Panc1 (cell line): ENCODE measurements around the gene KCNN3. TPM values are rescaled to one million over a fixed set of nuclear protein-coding genes. Genes with fewer than 3 reads are reported as not detected.

Source experiments
- ATAC-seq: fragments of 200-7000 bp; cut with Tn5 transposase; 2 replicates; pipeline ENCODE4 v1.9.1; 2020; ENCODE audit warnings: mild to moderate bottlenecking, moderate library complexity
- BruUV-seq: library from RNA; stranded (reverse); fragments of 400-500 nt; replicated peaks from 2 replicates; lab custom pipeline; 2021; lab: Mats Ljungman, UMichigan
- CTCF ChIA-PET: fragments of 300-600 bp; sonication (Branson Sonifier 250); formaldehyde crosslinking; loops from one replicate; lab custom pipeline; 2022; ENCODE audit warnings: antibody characterized with exemption; lab: Charles Lee
- POLR2A ChIA-PET: fragments of 300-600 bp; sonication (Branson Sonifier 250); formaldehyde crosslinking; loops from one replicate; lab custom pipeline; 2022; ENCODE audit warnings: antibody characterized with exemption; lab: Charles Lee
- DNase-seq: peaks from one replicate; pipeline ENCODE4 v3.0.0-alpha.2; 2010; ENCODE audit warnings: low read depth, low spot score
- H3K27ac ChIP-seq: 2 replicates; pipeline ENCODE4 v1.5.1; 2011; ENCODE audit warnings: mild to moderate bottlenecking, low read length, inconsistent platforms
- H3K27me3 ChIP-seq: fragments of 200-500 bp; sonication (Bioruptor generic); 2 replicates; pipeline ENCODE4 v1.6.0; 2014; ENCODE audit warnings: low read length, inconsistent platforms; ENCODE audit not compliant: control insufficient read depth, insufficient read depth
- H3K36me3 ChIP-seq: fragments of 200-500 bp; sonication (Bioruptor generic); 2 replicates; pipeline ENCODE4 v1.5.1; 2014; ENCODE audit warnings: inconsistent platforms, mild to moderate bottlenecking, low read length, moderate library complexity; ENCODE audit not compliant: control insufficient read depth, insufficient read depth
- H3K4me1 ChIP-seq: 2 replicates; pipeline ENCODE4 v1.5.1; 2011; ENCODE audit warnings: inconsistent platforms, mild to moderate bottlenecking, low read length, moderate library complexity; ENCODE audit not compliant: control insufficient read depth, insufficient read depth
- H3K4me3 ChIP-seq, 2 experiments: 2 replicates each; pipeline ENCODE4 v1.5.1; 2011 to 2012; ENCODE audit warnings: low read depth in 2 of 2, low read length in 2 of 2, mild to moderate bottlenecking in 2 of 2, inconsistent platforms in 1 of 2, moderate library complexity in 1 of 2
- H3K9me3 ChIP-seq: fragments of 200-500 bp; sonication (Bioruptor generic); 2 replicates; pipeline ENCODE4 v1.5.1; 2014; ENCODE audit warnings: low read depth, mild to moderate bottlenecking, inconsistent platforms, low read length, moderate library complexity; ENCODE audit not compliant: control insufficient read depth, insufficient read depth
- CTCF ChIP-seq: fragments of 450-650 bp; IDR thresholded peaks from 2 replicates; pipeline ENCODE4 v1.5.1; 2017; ENCODE audit warnings: mild to moderate bottlenecking
- POLR2AphosphoS5 ChIP-seq: IDR thresholded peaks from 2 replicates; pipeline ENCODE4 v1.6.1; 2012; ENCODE audit warnings: mild to moderate bottlenecking, low read depth, low read length, moderate library complexity
- REST ChIP-seq, 2 experiments: IDR thresholded peaks; 2 replicates each; pipeline ENCODE4 v1.6.1; 2011 to 2012; ENCODE audit warnings: low read depth in 2 of 2, control low read depth in 1 of 2, low read length in 1 of 2, mild to moderate bottlenecking in 1 of 2, moderate library complexity in 1 of 2; ENCODE audit not compliant: insufficient read depth in 1 of 2
- SIN3A ChIP-seq: IDR thresholded peaks from 2 replicates; pipeline ENCODE4 v1.6.1; 2012; ENCODE audit warnings: low read depth, mild to moderate bottlenecking, low read length, moderate library complexity, borderline replicate concordance; ENCODE audit not compliant: insufficient read depth
- TCF7L2 ChIP-seq: IDR thresholded peaks from 2 replicates; pipeline ENCODE4 v1.6.1; 2011; ENCODE audit warnings: mild to moderate bottlenecking, low read depth, low read length, inconsistent platforms
- in situ Hi-C: cut with HindIII; loops from 2 replicates; pipeline ENCODE4 v1.10.0; 2016; ENCODE audit warnings: low sequenced_read_pairs, low pct_unique_long_range_greater_than_20kb
- intact Hi-C: fragments of 100-400 bp; cut with micrococcal nuclease; formaldehyde crosslinking; loops from one replicate; pipeline ENCODE4 v1.10.0; 2022; ENCODE audit not compliant: unreplicated experiment
- total RNA-seq: library from RNA; stranded (reverse); gene quantifications from one replicate; pipeline ENCODE4 v1.2.1, GENCODE V29; 2021; ENCODE audit not compliant: unreplicated experiment

The KCNN3 gene
- total RNA-seq, 1 experiment from 2014 or later: 0.05 TPM

GRCh38 chr1:154810571-154810970 lies 59.5 kb downstream of the KCNN3 start:
- ATAC-seq (no peak), DNase-seq (no peak)
- no peak overlapping the region for H3K27ac ChIP-seq
- no TSS peak for BruUV-seq
- TF ChIP-seq SIN3A: no peak
- no peak for TF ChIP-seq TCF7L2
- no peak for TF ChIP-seq POLR2AphosphoS5
- TF ChIP-seq CTCF: no peak
- TF ChIP-seq REST (IDR thresholded peaks at IDR 0.05; ENCODE audit: insufficient read depth in 1 of 2, low read depth in 2 of 2, low read length in 1 of 2): no peak
- intact Hi-C loops: no loop called here
- H3K36me3 ChIP-seq: no peaks in the 10 kb centered on the region
- POLR2A ChIA-PET: no interaction called here
- peaks cover 8% of the 10 kb centered on the region; the same call in 1 of the 2 replicates for H3K27me3 ChIP-seq
- CTCF ChIA-PET: no interaction called here
- H3K9me3 ChIP-seq: no peaks in the 10 kb centered on the region
- in situ Hi-C loops: no loop called here
- no peak overlapping the region for H3K4me3 ChIP-seq
- no peaks in the 10 kb centered on the region for H3K4me1 ChIP-seq

- ATAC-seq (peak; percentile 57), DNase-seq (no peak)
- no TSS peak for BruUV-seq
- TF ChIP-seq CTCF: no peak
- TF ChIP-seq REST (IDR thresholded peaks at IDR 0.05; ENCODE audit: insufficient read depth in 1 of 2, low read depth in 2 of 2, low read length in 1 of 2): no peak
- TF ChIP-seq POLR2AphosphoS5: no peak
- no peak for TF ChIP-seq TCF7L2
- TF ChIP-seq SIN3A: no peak
- peaks cover 12% of the 10 kb centered on the region; the same call in 1 of the 2 replicates for H3K27me3 ChIP-seq
- no peaks in the 10 kb centered on the region for H3K36me3 ChIP-seq
- POLR2A ChIA-PET: no interaction called here
- in situ Hi-C loops: no loop called here
- H3K4me1 ChIP-seq: no peaks in the 10 kb centered on the region
- no peak overlapping the region for H3K4me3 ChIP-seq
- H3K9me3 ChIP-seq: no peaks in the 10 kb centered on the region
- CTCF ChIA-PET: no interaction called here
- intact Hi-C loops: no loop called here
- no peak overlapping the region for H3K27ac ChIP-seq
Observed at GRCh38 chr1:154809436-154810413, 60.4 kb downstream of the KCNN3 start.
